ENCODE results near the gene DZIP1L. TPM values are rescaled to one million over a fixed set of nuclear protein-coding genes. Genes with fewer than 3 reads are reported as not detected.

Gene DZIP1L
- total RNA-seq, 2 experiments from 2014 or later: not detected

DNA sequence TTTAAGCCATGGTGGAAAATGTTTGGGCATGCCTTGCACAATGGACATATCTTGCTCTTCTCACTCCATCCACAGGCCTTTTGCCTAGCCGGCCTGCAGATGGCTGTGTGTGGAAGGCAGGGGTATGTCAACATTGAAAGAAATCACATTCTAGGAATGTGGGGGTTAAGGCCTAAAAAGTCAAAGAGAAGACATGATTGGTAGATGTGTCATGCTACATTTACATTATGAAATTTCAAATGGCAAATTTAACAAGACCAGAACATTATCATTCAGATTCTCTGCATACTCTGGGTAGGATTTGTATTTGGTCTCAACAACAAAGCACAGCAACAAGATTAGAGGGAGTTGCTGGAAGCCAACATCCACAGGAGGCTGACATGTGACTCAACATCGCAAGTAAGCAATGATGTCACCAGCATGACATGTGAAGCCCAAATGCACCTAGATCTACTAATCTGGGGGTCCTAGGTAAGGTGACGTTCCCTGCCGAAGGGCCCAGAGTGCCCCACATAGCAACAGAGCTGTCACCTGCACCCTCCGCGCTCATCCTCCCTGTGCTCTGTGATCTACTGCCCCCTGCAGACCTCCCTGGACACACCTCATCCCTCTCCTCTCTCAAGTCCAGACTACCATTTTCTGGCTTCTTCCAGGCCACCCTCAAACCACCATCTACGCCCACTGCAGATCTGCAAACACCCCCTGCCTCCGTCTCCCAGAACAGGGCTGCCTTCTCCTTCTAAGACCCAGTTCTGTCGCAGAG, 66.1 kb downstream of the DZIP1L start:
- ChIA-PET CTCF (interaction anchor here (0.9 kb wide), 1 partner anchor 16 kb away, joined by 3 read pairs; no protein-coding TSS in a partner anchor), POLR2A (no interaction called here)
- Mint-ChIP-seq H3K4me3 (no peak overlapping the region), H3K9me3 (ENCODE audit: low read depth) (peaks cover 2% of the 10 kb centered on the region), H3K4me1 (no peaks in the 10 kb centered on the region), H3K27ac (no peak overlapping the region), H3K27me3 (peaks cover 20% of the 10 kb centered on the region), H3K36me3 (ENCODE audit: low read depth) (no peaks in the 10 kb centered on the region)
- no peak for DNase-seq
- ATAC-seq: no peak
- intact Hi-C loops (cut with DNase I, micrococcal nuclease): no loop called here

DNA sequence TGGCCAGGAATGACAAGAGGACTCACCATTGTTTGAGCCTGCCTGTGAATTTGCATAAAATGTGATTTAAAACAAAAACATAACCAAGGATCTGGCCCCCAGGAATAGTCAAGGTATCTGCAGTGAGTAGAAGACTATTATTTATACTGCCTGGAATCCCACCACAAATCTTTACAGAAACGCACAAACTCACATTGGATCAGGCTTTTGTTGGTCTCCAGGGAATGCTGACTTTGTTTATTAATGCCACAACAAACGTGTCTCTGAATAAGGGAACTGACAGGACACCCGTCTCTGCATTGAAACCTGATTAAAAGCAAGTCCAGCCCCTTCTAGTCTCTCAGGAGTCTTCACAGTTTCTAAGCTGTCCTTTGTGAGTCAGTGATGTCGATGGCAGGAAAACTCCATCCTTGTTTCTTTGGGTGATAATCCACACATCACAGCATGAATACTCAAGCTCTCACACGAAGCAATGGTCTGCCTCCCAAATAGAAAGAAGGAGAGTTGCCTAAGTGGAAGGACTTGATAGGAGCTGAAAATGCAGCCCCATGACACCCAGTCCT, 67.7 kb downstream of the DZIP1L start:
- POLR2A ChIA-PET: no interaction called here
- CTCF ChIA-PET: interaction anchor here (0.9 kb wide), 1 partner anchor 22 kb away, joined by 3 read pairs; no protein-coding TSS in a partner anchor

DNA sequence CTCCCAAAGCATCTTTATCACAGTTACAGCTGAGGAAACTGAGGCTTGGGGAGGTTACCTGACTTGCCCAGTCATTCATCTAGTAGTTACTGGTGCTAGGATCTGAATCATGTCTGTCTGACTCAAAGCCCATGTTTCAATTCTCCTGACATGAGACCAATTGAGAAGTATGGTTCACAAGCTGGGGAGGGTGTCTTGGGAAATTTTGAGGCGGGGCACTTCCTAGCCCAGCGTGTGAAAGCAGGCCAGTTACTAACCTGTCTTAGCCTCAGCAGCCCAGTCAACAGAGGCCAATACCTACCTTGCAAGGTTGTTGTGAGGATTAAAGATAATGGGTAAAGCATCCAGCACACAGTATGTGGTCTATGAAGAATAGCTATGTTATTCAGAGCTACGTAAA, 68.5 kb downstream of the DZIP1L start:
- Mint-ChIP-seq H3K27me3 (peaks cover 15% of the 10 kb centered on the region), H3K4me3 (no peak overlapping the region), H3K36me3 (ENCODE audit: low read depth) (no peaks in the 10 kb centered on the region), H3K4me1 (no peaks in the 10 kb centered on the region), H3K9me3 (ENCODE audit: low read depth) (peaks cover 2% of the 10 kb centered on the region), H3K27ac (no peak overlapping the region)
- intact Hi-C loops (cut with DNase I, micrococcal nuclease): no loop called here
- ATAC-seq (peak; percentile 69), DNase-seq (peak; percentile 37)
- CTCF ChIA-PET: interaction anchor here (0.9 kb wide), 1 partner anchor 22 kb away, joined by 3 read pairs; no protein-coding TSS in a partner anchor
- POLR2A ChIA-PET: no interaction called here

More for the DNA sequence above, 67.7 kb downstream of the DZIP1L start:
- intact Hi-C loops (cut with DNase I, micrococcal nuclease): no loop called here
- no peak for DNase-seq
- Mint-ChIP-seq H3K9me3 (ENCODE audit: low read depth) (peaks cover 2% of the 10 kb centered on the region), H3K36me3 (ENCODE audit: low read depth) (no peaks in the 10 kb centered on the region), H3K27ac (no peak overlapping the region), H3K4me3 (no peak overlapping the region), H3K4me1 (no peaks in the 10 kb centered on the region), H3K27me3 (peaks cover 16% of the 10 kb centered on the region)
- no peak for ATAC-seq

DNA sequence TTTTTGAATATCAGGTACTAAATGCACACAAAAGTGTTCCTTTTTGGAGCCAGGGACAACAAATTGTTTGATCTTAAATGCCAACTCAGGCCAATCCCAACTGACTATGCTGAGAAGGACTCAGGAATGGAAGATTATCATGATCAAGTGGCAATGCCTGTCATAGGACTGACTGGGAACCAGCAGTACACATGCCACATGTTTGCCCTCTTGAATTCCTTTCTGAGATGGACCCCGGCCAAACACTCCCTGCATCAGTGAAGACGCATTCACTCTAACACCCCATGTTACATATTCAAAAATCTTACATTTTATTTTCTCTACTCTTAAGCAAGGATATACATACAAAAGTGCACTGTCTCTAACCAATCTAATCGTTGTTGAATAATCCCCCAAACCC, 69.3 kb downstream of the DZIP1L start:
- Mint-ChIP-seq H3K27me3 (peaks cover 13% of the 10 kb centered on the region), H3K9me3 (ENCODE audit: low read depth) (peaks cover 2% of the 10 kb centered on the region), H3K4me3 (no peak overlapping the region), H3K36me3 (ENCODE audit: low read depth) (no peaks in the 10 kb centered on the region), H3K27ac (no peak overlapping the region), H3K4me1 (no peaks in the 10 kb centered on the region)
- intact Hi-C loops (cut with DNase I, micrococcal nuclease): no loop called here
- no peak for DNase-seq
- POLR2A ChIA-PET: no interaction called here
- CTCF ChIA-PET: no interaction called here
- ATAC-seq: no peak

DNA sequence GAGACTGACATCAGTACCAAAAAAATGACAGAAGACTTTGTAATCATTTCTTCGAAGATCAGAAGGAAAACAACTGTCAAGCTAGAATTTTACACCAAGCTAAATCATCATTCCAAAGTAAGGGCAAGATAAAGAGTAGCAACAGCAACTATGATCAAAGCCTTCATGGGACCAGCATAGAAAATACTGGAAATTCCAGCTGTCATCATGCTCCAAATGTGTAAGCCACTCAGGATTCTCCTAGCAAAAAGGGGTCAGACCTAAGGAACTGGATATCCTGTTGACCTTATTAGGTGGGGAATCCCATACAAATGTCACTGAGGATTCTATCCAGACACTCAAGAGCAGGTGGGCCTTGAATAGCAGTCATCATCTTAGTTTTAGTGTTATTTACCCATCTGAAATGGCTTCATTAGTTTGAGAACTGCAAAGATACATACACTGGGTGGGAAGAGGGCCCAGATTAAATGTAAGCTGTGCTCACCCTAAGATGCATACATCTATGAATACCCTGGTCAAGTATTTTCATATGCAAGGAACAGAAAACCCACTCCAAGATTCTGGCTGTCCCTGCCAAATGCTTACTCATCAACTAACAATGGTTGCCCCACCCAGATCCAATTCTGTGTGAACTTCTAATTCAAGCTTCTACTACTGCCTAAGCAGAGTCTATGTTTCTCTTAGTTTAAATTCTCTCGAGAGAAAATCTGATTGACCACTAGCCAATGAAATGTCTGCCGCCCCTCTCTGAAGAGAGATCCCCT, 72.0 kb downstream of the DZIP1L start:
- Mint-ChIP-seq H3K27me3 (peaks cover 19% of the 10 kb centered on the region), H3K9me3 (ENCODE audit: low read depth) (no peaks in the 10 kb centered on the region), H3K4me3 (no peak overlapping the region), H3K36me3 (ENCODE audit: low read depth) (no peaks in the 10 kb centered on the region), H3K27ac (no peak overlapping the region), H3K4me1 (no peaks in the 10 kb centered on the region)
- DNase-seq (no peak), ATAC-seq (no peak)
- POLR2A ChIA-PET: no interaction called here
- CTCF ChIA-PET: no interaction called here
- intact Hi-C loops (cut with DNase I, micrococcal nuclease): no loop called here

DNA sequence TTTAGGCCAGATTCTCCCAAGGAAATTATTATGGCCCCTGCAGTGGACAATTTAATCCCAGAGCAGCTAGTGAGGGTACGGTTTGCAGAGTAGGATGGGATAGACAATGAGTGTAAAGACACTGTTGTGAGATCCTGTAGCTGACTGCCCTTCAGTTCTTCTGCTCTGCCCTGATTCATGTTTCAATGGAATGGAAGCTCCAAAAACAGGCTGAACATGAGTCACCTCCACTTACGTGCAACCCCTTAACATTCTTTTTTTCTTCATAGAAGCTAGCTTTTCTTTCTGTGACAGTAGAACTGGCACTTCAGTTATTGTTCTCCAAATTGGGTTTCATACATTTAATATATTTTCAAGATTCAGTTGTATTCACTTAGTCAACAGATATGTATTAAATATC, 73.4 kb downstream of the DZIP1L start:
- intact Hi-C loops (cut with DNase I, micrococcal nuclease): no loop called here
- ChIA-PET CTCF (interaction anchor here (0.5 to 1.1 kb wide), 6 partner anchors 8 to 880 kb away, joined by 3 read pairs; no protein-coding TSS in a partner anchor), POLR2A (no interaction called here)
- Mint-ChIP-seq H3K9me3 (ENCODE audit: low read depth) (no peaks in the 10 kb centered on the region), H3K36me3 (ENCODE audit: low read depth) (no peaks in the 10 kb centered on the region), H3K4me1 (no peaks in the 10 kb centered on the region), H3K27me3 (peaks cover 22% of the 10 kb centered on the region), H3K4me3 (no peak overlapping the region), H3K27ac (no peak overlapping the region)
- DNase-seq: no peak
- no peak for ATAC-seq

DNA sequence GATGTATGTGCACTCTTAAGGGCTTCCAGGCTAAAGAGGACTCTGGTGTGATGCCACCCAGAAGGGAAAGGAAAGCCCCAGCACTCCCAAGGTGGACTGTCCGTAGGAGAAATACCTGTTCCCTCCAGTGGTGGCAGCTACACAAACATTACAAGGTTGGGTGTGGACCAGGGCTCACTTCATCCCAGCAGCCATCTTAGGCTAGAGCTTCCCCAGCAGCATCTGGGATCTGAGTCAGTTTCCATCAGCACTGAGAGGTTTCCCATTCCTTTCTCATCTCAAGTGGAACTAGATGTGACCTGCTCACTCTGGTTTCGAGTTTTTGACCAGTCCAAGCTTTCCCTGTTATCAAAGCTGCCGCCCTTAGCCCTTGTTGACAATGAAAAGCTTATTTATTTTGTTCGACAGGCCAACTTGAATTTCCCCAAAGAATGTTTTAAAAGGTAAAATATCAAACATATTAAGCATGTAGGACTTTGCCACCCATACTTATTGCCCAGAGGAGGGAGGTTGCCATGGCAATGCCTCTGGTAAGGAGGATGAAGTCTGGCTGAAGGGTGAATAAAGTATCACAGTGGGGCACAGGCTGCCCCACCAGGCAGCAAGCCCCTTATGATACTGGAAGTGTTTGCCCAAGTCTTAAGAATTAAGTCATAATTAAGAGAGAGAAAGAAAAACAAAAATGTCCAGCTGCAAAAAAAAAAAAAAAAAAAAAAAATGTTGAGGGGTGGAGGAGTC, 76.5 kb downstream of the DZIP1L start:
- intact Hi-C loops (cut with DNase I, micrococcal nuclease): no loop called here
- Mint-ChIP-seq H3K27ac (no peak overlapping the region), H3K9me3 (ENCODE audit: low read depth) (no peaks in the 10 kb centered on the region), H3K36me3 (ENCODE audit: low read depth) (no peaks in the 10 kb centered on the region), H3K4me1 (no peaks in the 10 kb centered on the region), H3K4me3 (no peak overlapping the region), H3K27me3 (peaks cover 26% of the 10 kb centered on the region)
- no peak for ATAC-seq
- POLR2A ChIA-PET: no interaction called here
- DNase-seq: no peak
- CTCF ChIA-PET: no interaction called here

DNA sequence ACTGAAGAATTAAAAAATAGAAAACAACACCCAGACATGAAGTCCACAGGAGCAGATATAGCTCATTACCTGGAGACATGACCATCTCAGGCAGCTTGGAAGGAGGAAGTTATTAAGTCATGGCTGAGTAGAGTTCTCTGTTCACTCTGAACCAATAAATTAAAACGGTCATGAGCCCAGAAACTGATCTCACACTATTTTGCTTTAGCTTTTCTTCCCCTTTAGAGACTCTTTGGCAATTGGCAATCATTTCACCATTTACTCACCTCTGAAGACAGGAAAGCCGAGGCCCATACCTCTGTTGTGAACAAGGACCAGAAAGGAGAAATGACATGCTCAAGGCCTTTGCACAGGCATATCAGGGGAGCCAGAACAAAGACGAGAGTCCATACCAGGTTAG, 78.8 kb downstream of the DZIP1L start:
- Mint-ChIP-seq H3K9me3 (ENCODE audit: low read depth) (no peaks in the 10 kb centered on the region), H3K4me1 (no peaks in the 10 kb centered on the region), H3K27me3 (peaks cover 29% of the 10 kb centered on the region), H3K27ac (no peak overlapping the region), H3K4me3 (no peak overlapping the region), H3K36me3 (ENCODE audit: low read depth) (no peaks in the 10 kb centered on the region)
- no peak for ATAC-seq
- DNase-seq: no peak
- intact Hi-C loops (cut with DNase I, micrococcal nuclease): no loop called here
- CTCF ChIA-PET: interaction anchor here (0.6 kb wide), 1 partner anchor 9 kb away, joined by 3 read pairs; no protein-coding TSS in a partner anchor
- POLR2A ChIA-PET: no interaction called here

DNA sequence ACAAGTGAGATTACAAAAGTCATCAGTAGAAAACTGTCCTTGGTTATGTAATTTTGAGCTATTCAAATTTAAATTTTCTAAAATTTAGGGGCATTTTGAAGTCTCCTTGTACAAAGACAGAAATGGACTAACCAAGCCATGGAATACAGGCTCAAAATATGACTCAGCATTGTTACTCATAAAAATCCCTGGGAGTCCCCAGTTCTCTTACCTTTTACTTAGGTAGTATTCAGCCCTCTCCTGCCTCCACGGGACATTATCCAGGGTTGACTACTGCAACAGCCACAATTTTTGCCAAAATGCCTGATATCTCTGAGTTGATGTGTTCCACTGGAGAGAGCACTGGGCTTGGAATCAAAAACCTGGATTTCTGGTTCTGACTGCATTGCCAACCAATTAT, 80.5 kb downstream of the DZIP1L start:
- Mint-ChIP-seq H3K27me3 (peaks cover 26% of the 10 kb centered on the region), H3K27ac (no peak overlapping the region), H3K36me3 (ENCODE audit: low read depth) (no peaks in the 10 kb centered on the region), H3K4me1 (no peaks in the 10 kb centered on the region), H3K4me3 (no peak overlapping the region), H3K9me3 (ENCODE audit: low read depth) (no peaks in the 10 kb centered on the region)
- intact Hi-C loops (cut with DNase I, micrococcal nuclease): no loop called here
- DNase-seq (no peak), ATAC-seq (no peak)
- POLR2A ChIA-PET: no interaction called here
- CTCF ChIA-PET: interaction anchor here (1.5 to 1.8 kb wide), 2 partner anchors 8 to 17 kb away, joined by 3 to 9 read pairs; no protein-coding TSS in a partner anchor

DNA sequence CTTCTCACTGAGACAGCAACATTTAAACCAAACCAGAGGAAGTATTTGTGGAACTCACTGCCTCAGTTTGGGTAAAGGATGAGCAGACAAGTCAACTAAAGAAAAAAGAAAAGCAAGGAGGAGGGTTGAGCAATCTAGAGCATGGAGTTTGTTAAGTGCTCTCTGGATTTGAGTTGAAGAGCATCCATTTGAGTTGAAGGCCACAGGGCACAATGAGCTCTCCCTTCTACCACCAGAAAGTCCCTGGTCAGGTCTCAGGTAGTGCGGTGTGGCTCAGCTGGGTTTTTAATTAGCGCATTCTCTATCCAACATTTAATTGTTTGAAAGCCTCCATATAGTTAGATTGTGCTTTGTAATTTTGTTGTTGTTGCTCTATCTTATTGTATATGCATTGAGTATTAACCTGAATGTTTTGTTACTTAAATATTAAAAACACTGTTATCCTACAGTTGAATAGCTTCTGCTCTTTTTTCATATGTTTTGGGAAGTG, 82.2 kb downstream of the DZIP1L start:
- intact Hi-C loops (cut with DNase I, micrococcal nuclease): no loop called here
- no peak overlapping the region for H3K4me3 Mint-ChIP-seq
- H3K27me3 Mint-ChIP-seq: peaks cover 23% of the 10 kb centered on the region
- ATAC-seq: no peak
- H3K4me1 Mint-ChIP-seq: no peaks in the 10 kb centered on the region
- DNase-seq: no peak
- H3K27ac Mint-ChIP-seq: no peak overlapping the region
- ChIA-PET POLR2A (no interaction called here), CTCF (interaction anchor here (0.6 to 1.8 kb wide), 6 partner anchors 9 to 129 kb away, joined by 3 to 9 read pairs (median 3); no protein-coding TSS in a partner anchor)
- no peaks in the 10 kb centered on the region for H3K36me3 Mint-ChIP-seq (ENCODE audit: low read depth)
- H3K9me3 Mint-ChIP-seq (ENCODE audit: low read depth): no peaks in the 10 kb centered on the region

DNA sequence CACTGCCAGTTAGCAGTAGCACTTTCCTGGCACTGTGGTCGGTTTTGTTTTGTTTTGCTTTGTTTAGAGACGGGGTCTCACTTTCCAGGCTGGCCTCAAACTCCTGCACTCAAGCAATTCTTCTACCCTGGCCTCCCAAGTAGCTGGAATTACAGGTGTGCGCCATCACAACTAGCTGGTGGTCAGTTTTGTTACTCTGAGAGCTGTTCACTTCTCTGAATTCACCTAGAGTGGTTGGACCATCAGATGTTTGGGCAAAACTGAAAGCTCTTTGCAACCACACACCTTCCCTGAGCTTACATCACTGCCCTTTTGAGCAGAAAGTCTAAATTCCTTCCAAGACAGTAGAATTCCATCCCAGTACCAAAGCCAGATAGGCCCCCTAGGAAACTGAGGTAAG, 82.8 kb downstream of the DZIP1L start:
- Mint-ChIP-seq H3K27me3 (peaks cover 20% of the 10 kb centered on the region), H3K27ac (no peak overlapping the region), H3K4me3 (no peak overlapping the region), H3K36me3 (ENCODE audit: low read depth) (no peaks in the 10 kb centered on the region), H3K4me1 (no peaks in the 10 kb centered on the region), H3K9me3 (ENCODE audit: low read depth) (no peaks in the 10 kb centered on the region)
- POLR2A ChIA-PET: no interaction called here
- ATAC-seq (no peak), DNase-seq (no peak)
- CTCF ChIA-PET: interaction anchor here (1.0 kb wide), 1 partner anchor 25 kb away, joined by 3 read pairs; no protein-coding TSS in a partner anchor
- intact Hi-C loops (cut with DNase I, micrococcal nuclease): no loop called here
